ENCODE results near the gene LIN54.
"Not testable (repeated sequence)": the region's sequence is repeated elsewhere in the genome, so short reads cannot be mapped to it uniquely, and the experiment has no call there.

LIN54 gene

DNA sequence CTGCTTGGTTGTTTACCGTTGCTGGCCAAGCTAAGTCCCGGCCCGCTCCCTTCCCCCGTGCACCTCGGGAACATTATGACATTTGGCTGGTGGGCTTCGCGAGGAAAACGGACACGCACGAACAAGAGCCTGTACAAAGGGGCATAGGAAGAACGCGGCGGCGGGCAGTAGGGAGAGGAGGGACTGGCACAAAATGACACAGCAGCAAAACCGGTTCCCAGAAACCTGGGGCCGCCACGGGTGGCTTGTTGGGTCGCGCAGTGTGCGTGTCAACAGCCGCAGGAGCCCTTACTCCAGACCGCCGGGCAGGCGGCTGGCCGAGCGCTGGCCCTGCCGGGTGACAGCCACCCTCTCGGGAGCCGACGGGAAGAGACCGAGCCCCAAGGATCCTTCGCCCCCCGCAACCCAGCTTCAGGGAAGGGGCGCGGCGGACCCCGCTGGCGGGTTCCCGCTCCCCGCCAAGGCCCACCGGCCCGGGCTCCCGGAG, 1.6 kb upstream of the LIN54 start:
- no peak for DNase-seq (ENCODE audit: low read depth)

DNA sequence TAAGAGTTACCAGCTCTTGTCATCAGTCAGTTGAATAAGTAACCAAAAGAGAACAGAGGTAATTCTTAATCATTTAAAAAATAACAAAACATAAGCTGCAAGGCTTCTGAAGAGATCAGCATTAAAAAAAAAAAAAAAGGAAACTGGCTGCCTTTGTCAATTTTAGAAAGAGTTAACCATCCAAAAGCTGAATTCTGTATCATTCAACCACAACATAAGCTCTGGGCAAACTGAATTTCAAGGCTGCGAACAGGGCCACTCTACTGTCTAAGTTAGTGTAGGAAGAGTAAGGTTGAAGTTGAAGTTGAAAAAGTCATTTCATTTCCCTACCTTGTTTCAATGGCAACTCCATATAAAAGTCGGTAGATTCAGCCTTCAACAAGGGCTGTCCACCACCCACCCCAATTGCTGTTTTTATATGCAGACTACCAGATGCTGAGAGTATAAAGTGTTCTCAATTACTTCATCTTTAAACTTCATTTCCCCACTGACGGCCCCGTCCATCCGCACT, 1.1 kb upstream of the LIN54 start:
- no peak for DNase-seq (ENCODE audit: low read depth)

GRCh38 chr4:83010111-83010521, 507 bp downstream of the LIN54 start:
- no peak for DNase-seq (ENCODE audit: low read depth)

- DNase-seq (ENCODE audit: low read depth): no peak
These were observed 1.1 kb downstream of the LIN54 start for GRCh38 chr4:83009529-83009928.

DNA sequence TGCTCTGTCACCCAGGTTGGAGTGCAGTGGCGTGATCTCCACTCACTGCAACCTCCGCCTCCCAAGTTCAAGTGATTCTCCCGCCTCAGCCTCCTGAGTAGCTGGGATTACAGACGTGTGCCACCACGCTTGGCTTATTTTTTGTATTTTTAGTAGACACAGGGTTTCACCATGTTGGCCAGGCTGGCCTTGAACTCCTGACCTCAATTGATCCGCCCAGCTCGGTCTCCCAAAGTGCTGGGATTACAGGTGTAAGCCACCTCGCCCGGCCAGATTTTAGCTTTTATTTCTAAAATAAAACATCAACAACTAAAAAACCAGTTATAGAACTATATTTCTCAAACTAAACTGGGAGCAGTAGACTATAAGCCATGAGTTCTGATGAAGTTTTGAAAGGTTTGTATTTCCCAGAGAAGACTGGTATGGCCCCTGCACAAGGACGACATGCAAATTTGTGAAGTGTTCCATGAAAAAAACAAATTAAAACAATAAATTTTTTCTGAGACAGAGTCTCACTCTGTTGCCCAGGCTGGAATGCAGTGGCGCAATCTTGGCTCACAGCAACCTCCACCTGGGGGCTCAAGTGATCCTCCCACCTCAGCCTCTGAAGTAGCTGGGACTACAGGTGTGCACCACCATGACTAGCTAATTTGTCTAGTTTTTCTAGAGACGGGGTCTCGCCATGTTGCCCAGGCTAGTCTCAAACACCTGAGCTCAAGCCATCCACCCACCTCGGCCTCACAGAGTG, 7.4 kb downstream of the LIN54 start:
- DNase-seq (ENCODE audit: low read depth): not testable (repeated sequence)

DNA sequence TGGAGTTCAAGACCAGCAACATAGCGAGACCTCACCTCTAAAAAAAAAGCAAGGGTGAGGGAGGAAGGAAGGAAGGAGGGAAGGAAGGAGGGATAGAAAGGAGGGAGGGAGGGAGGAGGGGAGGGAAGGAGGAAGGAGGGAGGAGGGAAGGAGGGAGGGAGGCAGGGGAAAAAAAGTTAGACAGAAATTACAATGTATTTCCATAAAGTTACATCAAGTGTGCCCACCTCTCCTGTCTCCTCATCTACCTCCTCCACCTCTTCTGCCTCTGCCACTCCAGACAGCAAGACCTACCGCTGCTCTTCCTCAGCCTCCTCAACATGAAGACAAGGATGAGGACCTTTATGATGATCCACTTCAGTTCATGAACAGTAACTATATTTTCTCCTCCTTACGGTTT, 8.3 kb downstream of the LIN54 start:
- DNase-seq (ENCODE audit: low read depth): no peak

DNA sequence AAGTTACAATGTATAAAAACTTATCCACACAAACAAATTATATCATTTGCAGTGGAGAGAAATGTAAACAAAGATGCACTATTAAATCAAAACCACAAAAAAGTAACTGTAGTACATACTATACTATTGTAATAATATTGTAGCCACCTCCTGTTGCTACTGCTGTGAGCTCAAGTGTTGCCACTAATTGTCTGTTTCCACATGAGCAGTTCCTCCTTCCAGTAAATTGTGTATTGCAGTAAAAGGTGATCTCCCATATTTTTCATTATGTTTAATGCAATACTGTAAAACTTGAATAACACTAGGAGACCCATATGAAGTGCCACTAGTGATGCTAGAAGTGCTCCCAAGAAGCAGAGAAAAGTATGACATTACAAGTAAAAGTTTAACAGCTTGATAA, 11.7 kb downstream of the LIN54 start:
- DNase-seq (ENCODE audit: low read depth): no peak

- no peak for DNase-seq (ENCODE audit: low read depth)
These were observed 15.8 kb downstream of the LIN54 start for GRCh38 chr4:82994834-82995233.

GRCh38 chr4:82989575-82990429, 20.8 kb downstream of the LIN54 start:
- DNase-seq (ENCODE audit: low read depth): no peak

- DNase-seq (ENCODE audit: low read depth): no peak
These were observed 22.2 kb downstream of the LIN54 start for GRCh38 chr4:82988323-82988832.

DNA sequence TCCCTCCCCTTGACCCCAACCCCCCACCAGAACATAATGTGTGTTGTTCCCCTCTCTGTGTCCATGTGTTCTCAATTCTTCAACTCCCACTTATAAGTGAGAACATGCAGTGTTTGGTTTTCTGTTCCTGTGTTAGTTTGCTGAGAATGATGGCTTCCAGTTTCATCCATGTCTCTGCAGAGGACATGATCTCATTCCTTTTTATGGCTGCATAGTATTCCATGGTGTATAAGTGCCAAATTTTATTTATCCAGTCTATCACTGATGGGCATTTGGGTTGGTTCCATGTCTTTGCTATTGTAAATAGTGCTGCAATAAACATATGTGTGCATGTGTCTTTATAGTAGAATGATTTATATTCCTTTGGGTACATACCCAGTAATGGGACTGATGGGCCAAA, 23.1 kb downstream of the LIN54 start:
- not testable (repeated sequence) for DNase-seq (ENCODE audit: low read depth)

DNA sequence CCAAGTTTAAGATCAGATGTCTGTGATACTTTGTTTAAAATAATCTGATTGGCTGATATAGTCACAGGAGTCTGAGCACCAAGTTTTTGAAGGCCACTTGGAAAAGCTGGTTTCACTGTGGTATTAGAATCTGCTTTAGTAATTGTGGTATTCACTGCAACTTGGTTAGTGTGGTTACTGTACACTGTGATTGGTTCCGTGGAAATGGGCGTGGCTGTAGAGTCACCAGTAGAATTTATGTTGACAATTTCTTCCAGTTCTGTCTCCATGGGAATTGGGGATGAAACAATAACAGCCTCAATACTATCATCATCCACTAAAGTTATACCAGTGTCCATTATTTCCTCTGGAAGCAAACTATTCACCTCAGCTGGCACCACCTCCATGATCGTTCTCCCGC, 26.2 kb downstream of the LIN54 start:
- DNase-seq (ENCODE audit: low read depth): no peak

GRCh38 chr4:82983444-82983843, 27.2 kb downstream of the LIN54 start:
- no peak for DNase-seq (ENCODE audit: low read depth)

GRCh38 chr4:82981138-82981537, 29.5 kb downstream of the LIN54 start:
- DNase-seq (ENCODE audit: low read depth): no peak

DNA sequence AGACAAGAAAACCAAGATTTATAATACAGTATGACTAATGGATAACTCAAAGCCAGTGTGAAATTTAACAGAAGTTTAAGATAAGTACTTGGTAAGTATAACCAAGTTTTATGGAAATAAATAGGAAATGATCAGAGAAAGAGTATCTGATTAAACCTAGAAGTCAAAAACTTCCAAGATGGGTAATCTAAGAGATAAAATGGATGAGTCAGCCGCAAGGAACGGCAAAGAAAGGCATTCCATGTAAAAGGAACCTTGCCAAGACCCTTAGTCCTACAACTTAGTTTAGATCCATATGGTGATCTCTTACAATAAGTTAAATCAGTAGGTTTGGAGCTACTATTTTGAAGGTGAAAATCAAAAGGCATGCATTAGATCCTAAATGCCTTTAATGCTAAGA, 34.8 kb downstream of the LIN54 start:
- DNase-seq (ENCODE audit: low read depth): no peak

GRCh38 chr4:82969414-82969813, 41.2 kb downstream of the LIN54 start:
- no peak for DNase-seq (ENCODE audit: low read depth)

GRCh38 chr4:82968972-82969371, 41.7 kb downstream of the LIN54 start:
- no peak for DNase-seq (ENCODE audit: low read depth)

DNA sequence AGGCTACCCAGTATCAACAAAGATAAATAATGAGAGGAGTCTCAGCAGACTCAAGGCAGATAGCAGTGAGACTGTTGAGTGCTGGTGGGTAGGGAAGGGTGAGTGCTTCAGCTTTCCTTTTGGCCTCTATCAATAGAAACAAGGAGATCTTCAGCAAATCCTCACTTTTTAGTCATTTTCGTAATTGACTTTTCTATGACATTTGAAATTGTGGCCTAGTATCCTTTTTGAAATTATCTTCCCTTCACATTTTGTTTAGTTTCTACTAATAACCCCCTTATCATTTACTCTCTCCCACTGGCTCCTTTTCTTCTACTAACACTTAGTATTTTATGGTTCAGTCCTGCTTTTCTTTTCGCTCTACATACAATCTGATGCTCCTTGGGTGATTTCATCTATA, 44.9 kb downstream of the LIN54 start:
- no peak for DNase-seq (ENCODE audit: low read depth)

DNA sequence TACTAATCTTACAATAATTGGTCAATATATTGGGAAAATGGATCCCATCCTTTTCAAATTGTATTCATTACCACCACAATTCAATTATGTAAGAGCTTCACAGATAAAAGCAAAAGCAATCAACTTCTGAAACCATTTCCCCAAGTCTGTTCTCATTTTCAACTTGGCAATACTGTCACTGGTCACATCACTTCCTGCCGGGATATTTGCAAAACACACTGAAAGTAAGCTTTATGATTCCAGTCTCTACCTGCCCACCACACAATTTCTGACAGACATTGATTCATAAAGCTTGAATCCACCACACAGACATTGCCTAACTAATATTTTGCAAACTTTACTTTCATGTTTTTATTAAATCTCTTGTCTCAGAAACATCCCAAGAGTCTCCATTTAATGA, 53.6 kb downstream of the LIN54 start:
- DNase-seq (ENCODE audit: low read depth): no peak

- DNase-seq (ENCODE audit: low read depth): no peak
These were observed 56.4 kb downstream of the LIN54 start for GRCh38 chr4:82954212-82954611.

GRCh38 chr4:82951196-82951595, 59.4 kb downstream of the LIN54 start:
- no peak for DNase-seq (ENCODE audit: low read depth)

GRCh38 chr4:82948647-82949204, 61.9 kb downstream of the LIN54 start:
- no peak for DNase-seq (ENCODE audit: low read depth)

- DNase-seq (ENCODE audit: low read depth): no peak
These were observed 63.1 kb downstream of the LIN54 start for GRCh38 chr4:82947498-82947897.

Measured in activated T-cell treated with anti-CD3 and anti-CD28 coated beads for 24 hours (primary cell).